Mesodermal cell (in vitro differentiated cells): ENCODE results near the gene EIF2B5.

Source experiments
- H3K27ac ChIP-seq: 2 replicates; pipeline ENCODE4 v1.7.0; 2013; ENCODE audit warnings: mild to moderate bottlenecking, low read depth, low read length, moderate library complexity; ENCODE audit not compliant: severe bottlenecking
- H3K36me3 ChIP-seq: 2 replicates; pipeline ENCODE4 v1.7.1; 2013; ENCODE audit warnings: mild to moderate bottlenecking, low read length, moderate library complexity; ENCODE audit not compliant: control insufficient read depth, insufficient read depth
- H3K4me1 ChIP-seq: one replicate; pipeline ENCODE4 v1.7.1; 2013; ENCODE audit warnings: mild to moderate bottlenecking, low read length; ENCODE audit not compliant: insufficient read depth, control insufficient read depth, poor library complexity, severe bottlenecking
- H3K4me3 ChIP-seq: 2 replicates; pipeline ENCODE4 v1.7.0; 2013; ENCODE audit warnings: low read length, control low read depth, mild to moderate bottlenecking; ENCODE audit not compliant: insufficient read depth, poor library complexity, severe bottlenecking; ENCODE audit errors: extremely low read depth
- H3K9me3 ChIP-seq: 2 replicates; pipeline ENCODE4 v1.7.1; 2013; ENCODE audit warnings: mild to moderate bottlenecking, low read length, moderate library complexity; ENCODE audit not compliant: control insufficient read depth
- WGBS, 2 experiments: methylation state at CpG; one replicate each; pipeline ENCODE4 v1.1.5; 2013; ENCODE audit warnings: missing lambda C conversion rate in 2 of 2; ENCODE audit not compliant: insufficient coverage in 2 of 2; 5-methylcytosine and 5-hydroxymethylcytosine counted together

EIF2B5 gene

DNA sequence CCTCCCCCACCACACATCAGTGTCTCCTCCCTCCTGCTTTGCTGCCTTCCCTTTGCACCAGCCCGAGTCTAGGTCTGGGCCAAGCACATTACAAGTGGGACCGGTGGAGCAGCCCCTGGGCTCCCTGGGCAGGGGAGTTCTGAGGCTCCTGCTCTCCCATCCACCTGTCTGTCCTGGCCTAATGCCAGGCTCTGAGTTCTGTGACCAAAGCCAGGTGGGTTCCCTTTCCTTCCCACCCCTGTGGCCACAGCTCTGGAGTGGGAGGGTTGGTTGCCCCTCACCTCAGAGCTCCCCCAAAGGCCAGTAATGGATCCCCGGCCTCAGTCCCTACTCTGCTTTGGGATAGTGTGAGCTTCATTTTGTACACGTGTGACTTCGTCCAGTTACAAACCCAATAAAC lies 48.5 kb downstream of the EIF2B5 start:
- no peak overlapping the region for H3K4me3 ChIP-seq
- no peaks in the 10 kb centered on the region for H3K9me3 ChIP-seq
- WGBS, 2 experiments: 80 to 95% methylated on average over 2 to 3 of the region's 5 CpGs
- H3K4me1 ChIP-seq: peaks cover 46% of the 10 kb centered on the region
- H3K36me3 ChIP-seq: peaks cover 79% of the 10 kb centered on the region
- H3K27ac ChIP-seq: no peak overlapping the region

GRCh38 chr3:184184546-184185230 lies 49.5 kb downstream of the EIF2B5 start:
- H3K36me3 ChIP-seq: peaks cover 79% of the 10 kb centered on the region
- H3K4me3 ChIP-seq: peak overlapping the region; percentile 86
- WGBS, 2 experiments: 91 to 93% methylated on average over 9 to 15 of the region's 18 CpGs
- H3K27ac ChIP-seq: peak overlapping the region; percentile 98
- peaks cover 36% of the 10 kb centered on the region for H3K4me1 ChIP-seq
- H3K9me3 ChIP-seq: no peaks in the 10 kb centered on the region

GRCh38 chr3:184185461-184186183 lies 50.5 kb downstream of the EIF2B5 start:
- Histone ChIP-seq H3K9me3 (no peaks in the 10 kb centered on the region), H3K4me3 (peak overlapping the region; percentile 86), H3K36me3 (peaks cover 79% of the 10 kb centered on the region), H3K27ac (peak overlapping the region; percentile 98), H3K4me1 (peaks cover 27% of the 10 kb centered on the region)
- 1 to 2% methylated on average over 44 to 53 of the region's 55 CpGs for WGBS, 2 experiments

GRCh38 chr3:184186184-184186901 lies 51.2 kb downstream of the EIF2B5 start, which contains the start of gene ABCF3:
TSS of gene ABCF3 (plus strand) at chr3:184186199. CDS start at chr3:184186208, 9 bp downstream.
- Histone ChIP-seq H3K36me3 (peaks cover 79% of the 10 kb centered on the region), H3K4me1 (peaks cover 26% of the 10 kb centered on the region), H3K9me3 (no peaks in the 10 kb centered on the region), H3K27ac (peak within 1 kb of the TSS; percentile 98), H3K4me3 (peak within 1 kb of the TSS; percentile 86)
- 0 to 3% methylated on average over 33 to 36 of the region's 45 CpGs for WGBS, 2 experiments

GRCh38 chr3:184186902-184187207 lies 51.7 kb downstream of the EIF2B5 start:
- Histone ChIP-seq H3K27ac (peak overlapping the region; percentile 67), H3K4me1 (peaks cover 24% of the 10 kb centered on the region), H3K4me3 (peak overlapping the region; percentile 86), H3K36me3 (peaks cover 79% of the 10 kb centered on the region), H3K9me3 (no peaks in the 10 kb centered on the region)
- WGBS, 2 experiments: 8 to 40% methylated on average over 1 to 2 of the region's 3 CpGs

- peaks cover 23% of the 10 kb centered on the region for H3K4me1 ChIP-seq
- H3K27ac ChIP-seq: no peak overlapping the region
- no peaks in the 10 kb centered on the region for H3K9me3 ChIP-seq
- WGBS, 2 experiments: 94 to 98% methylated on average over 14 to 17 of the region's 17 CpGs
- no peak overlapping the region for H3K4me3 ChIP-seq
- peaks cover 79% of the 10 kb centered on the region for H3K36me3 ChIP-seq
These were observed 52.9 kb downstream of the EIF2B5 start for GRCh38 chr3:184188080-184188479.

DNA sequence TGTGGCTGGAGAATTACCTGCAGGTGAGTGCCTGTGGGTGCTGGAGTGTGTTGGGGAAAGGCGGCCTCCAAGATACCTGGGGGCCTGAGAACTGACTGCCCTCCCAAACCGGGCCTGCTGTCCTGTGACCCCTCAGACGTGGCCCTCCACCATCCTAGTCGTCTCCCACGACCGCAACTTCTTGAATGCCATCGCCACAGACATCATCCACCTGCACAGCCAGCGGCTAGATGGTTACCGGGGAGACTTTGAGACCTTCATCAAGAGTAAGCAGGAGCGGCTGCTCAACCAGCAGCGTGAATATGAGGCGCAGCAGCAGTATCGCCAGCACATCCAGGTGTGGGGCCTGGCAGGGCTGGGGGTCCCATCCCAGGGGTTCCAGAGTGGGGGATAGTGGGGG lies 54.3 kb downstream of the EIF2B5 start:
- Histone ChIP-seq H3K4me1 (peaks cover 15% of the 10 kb centered on the region), H3K4me3 (no peak overlapping the region), H3K36me3 (peaks cover 78% of the 10 kb centered on the region), H3K9me3 (no peaks in the 10 kb centered on the region), H3K27ac (no peak overlapping the region)
- 95 to 100% methylated on average over 12 to 13 of the region's 13 CpGs for WGBS, 2 experiments

GRCh38 chr3:184192889-184193288 lies 57.7 kb downstream of the EIF2B5 start:
- Histone ChIP-seq H3K27ac (no peak overlapping the region), H3K4me1 (no peaks in the 10 kb centered on the region), H3K4me3 (no peak overlapping the region), H3K36me3 (peaks cover 76% of the 10 kb centered on the region), H3K9me3 (no peaks in the 10 kb centered on the region)
- WGBS, 2 experiments: 94 to 99% methylated on average over 5 to 10 of the region's 10 CpGs

DNA sequence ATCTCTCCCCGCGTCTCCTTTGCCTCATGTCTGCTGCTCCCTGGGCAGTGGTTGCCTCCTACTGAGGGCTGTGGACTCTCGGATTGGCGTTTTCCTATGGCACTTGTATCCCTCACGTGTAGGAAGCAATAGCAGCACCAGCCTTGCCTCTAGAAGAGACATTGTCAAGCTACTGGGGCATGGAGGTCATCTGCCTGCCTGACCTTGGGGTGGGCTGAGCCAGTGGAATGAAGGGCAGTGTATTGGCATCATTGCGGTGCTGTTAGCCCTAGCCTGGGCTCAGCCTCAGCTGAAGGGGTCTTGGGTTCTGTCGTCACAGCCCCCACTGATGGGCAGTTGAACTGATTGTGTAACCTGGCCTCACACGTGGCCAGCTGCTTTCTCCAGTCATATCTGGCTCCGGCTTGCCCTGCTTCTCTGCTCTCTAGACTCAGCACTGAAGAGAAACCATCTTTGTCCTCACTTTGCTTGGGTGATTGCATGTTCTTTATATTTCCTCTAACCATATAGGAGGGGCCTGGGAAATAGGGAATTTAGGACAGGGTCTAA lies 58.9 kb downstream of the EIF2B5 start:
- Histone ChIP-seq H3K36me3 (peaks cover 65% of the 10 kb centered on the region), H3K27ac (no peak overlapping the region), H3K4me3 (no peak overlapping the region), H3K4me1 (no peaks in the 10 kb centered on the region), H3K9me3 (no peaks in the 10 kb centered on the region)
- 96 to 98% methylated on average over 9 of the region's 9 CpGs for WGBS, 2 experiments
